Endothelial cell of umbilical vein (primary cell): ENCODE data around the gene CROCC2.

ENCODE experiments used
- EZH2 ChIP-seq: IDR thresholded peaks from 2 replicates; pipeline ENCODE4 v1.6.1; 2012; ENCODE audit warnings: borderline replicate concordance, low read depth, mild to moderate bottlenecking, moderate library complexity, low read length, inconsistent platforms; ENCODE audit not compliant: severe bottlenecking
- JUN ChIP-seq: IDR thresholded peaks from 2 replicates; pipeline ENCODE4 v1.6.1; 2011; ENCODE audit warnings: borderline replicate concordance, low read depth; ENCODE audit not compliant: insufficient read length, insufficient read depth
- MYC ChIP-seq: IDR thresholded peaks from one replicate; pipeline ENCODE4 v1.6.1; 2011; ENCODE audit warnings: mild to moderate bottlenecking, low read depth, low read length
- POLR2A ChIP-seq: IDR thresholded peaks from 2 replicates; pipeline ENCODE4 v1.6.1; 2012; ENCODE audit warnings: low read depth, mild to moderate bottlenecking, control low read depth, low read length
- TF ChIP-seq, protein P1 (sequence below), 2 donors: IDR thresholded peaks; 1 replicate in 1 of 2; 2 replicates in 1 of 2; pipeline ENCODE4 v1.5.1; 2011; ENCODE audit warnings: low read length in 2 of 2, mild to moderate bottlenecking in 2 of 2, moderate library complexity in 2 of 2, control low read depth in 1 of 2, inconsistent platforms in 1 of 2, low read depth in 1 of 2; ENCODE audit not compliant: insufficient read depth in 1 of 2; ENCODE audit errors: extremely low read depth in 1 of 2
- TF ChIP-seq, protein P2 (sequence below): IDR thresholded peaks from 2 replicates; pipeline ENCODE4 v1.6.1; 2011; ENCODE audit not compliant: insufficient read depth, insufficient read length

DNA sequence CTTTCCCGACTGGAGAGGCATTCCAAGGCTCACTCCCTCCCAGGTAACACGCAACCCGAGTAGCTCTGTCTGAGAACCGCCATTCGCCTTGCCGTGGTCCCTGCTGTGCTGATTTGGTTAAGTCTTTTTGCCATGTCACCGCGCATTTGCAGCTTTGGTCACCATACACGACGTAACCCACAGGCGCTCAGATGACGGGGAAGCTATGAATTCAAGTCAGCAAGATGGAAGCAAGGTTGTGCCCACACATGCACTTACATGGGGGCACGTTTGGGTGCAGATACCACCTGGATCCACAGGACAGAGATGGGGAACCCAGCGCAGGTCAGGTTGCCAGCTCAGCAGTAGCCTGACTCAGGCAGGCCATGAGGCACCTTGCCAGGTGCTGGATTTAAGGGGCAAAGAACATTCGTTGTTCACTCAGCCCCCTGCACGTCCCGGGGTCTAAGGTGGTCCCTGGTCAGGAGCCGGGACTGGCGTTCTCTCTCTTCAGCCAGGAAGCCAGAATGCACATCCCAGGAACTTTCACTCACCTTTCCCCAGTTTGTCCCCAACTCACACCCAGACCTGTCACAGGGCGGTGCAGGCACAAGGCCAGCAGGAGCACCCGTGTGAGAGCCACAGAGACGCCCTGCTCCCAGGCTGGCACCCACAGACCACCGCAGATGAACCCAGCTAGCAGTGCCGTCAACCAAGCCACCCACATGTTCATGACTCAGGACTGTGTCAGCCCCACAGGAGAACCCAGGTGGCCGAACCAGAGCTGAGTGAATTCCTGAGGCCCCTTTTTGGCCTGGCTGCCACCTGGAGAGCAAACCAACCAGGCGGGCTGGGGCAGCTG lies 112.1 kb downstream of the CROCC2 start:
- TF ChIP-seq, protein P1, sequence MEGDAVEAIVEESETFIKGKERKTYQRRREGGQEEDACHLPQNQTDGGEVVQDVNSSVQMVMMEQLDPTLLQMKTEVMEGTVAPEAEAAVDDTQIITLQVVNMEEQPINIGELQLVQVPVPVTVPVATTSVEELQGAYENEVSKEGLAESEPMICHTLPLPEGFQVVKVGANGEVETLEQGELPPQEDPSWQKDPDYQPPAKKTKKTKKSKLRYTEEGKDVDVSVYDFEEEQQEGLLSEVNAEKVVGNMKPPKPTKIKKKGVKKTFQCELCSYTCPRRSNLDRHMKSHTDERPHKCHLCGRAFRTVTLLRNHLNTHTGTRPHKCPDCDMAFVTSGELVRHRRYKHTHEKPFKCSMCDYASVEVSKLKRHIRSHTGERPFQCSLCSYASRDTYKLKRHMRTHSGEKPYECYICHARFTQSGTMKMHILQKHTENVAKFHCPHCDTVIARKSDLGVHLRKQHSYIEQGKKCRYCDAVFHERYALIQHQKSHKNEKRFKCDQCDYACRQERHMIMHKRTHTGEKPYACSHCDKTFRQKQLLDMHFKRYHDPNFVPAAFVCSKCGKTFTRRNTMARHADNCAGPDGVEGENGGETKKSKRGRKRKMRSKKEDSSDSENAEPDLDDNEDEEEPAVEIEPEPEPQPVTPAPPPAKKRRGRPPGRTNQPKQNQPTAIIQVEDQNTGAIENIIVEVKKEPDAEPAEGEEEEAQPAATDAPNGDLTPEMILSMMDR (IDR thresholded peaks at IDR 0.05; ENCODE audit: extremely low read depth in 1 of 2, insufficient read depth in 1 of 2, low read depth in 1 of 2, low read length in 2 of 2): no peak
- TF ChIP-seq POLR2A (no peak), JUN (no peak), EZH2 (no peak), MYC (no peak)
- TF ChIP-seq, protein P2, sequence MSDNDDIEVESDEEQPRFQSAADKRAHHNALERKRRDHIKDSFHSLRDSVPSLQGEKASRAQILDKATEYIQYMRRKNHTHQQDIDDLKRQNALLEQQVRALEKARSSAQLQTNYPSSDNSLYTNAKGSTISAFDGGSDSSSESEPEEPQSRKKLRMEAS: no peak
